ENCODE results near the gene PKNOX2.

- TF ChIP-seq, protein P1, sequence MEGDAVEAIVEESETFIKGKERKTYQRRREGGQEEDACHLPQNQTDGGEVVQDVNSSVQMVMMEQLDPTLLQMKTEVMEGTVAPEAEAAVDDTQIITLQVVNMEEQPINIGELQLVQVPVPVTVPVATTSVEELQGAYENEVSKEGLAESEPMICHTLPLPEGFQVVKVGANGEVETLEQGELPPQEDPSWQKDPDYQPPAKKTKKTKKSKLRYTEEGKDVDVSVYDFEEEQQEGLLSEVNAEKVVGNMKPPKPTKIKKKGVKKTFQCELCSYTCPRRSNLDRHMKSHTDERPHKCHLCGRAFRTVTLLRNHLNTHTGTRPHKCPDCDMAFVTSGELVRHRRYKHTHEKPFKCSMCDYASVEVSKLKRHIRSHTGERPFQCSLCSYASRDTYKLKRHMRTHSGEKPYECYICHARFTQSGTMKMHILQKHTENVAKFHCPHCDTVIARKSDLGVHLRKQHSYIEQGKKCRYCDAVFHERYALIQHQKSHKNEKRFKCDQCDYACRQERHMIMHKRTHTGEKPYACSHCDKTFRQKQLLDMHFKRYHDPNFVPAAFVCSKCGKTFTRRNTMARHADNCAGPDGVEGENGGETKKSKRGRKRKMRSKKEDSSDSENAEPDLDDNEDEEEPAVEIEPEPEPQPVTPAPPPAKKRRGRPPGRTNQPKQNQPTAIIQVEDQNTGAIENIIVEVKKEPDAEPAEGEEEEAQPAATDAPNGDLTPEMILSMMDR (IDR thresholded peaks at IDR 0.05; ENCODE audit: low read length): no peak
- TF ChIP-seq EZH2 (optimal IDR thresholded peaks at IDR 0.05; ENCODE audit: low read depth, low read length) (no peak), EZH2phosphoT487 (IDR thresholded peaks at IDR 0.05; ENCODE audit: low read length) (no peak)
These were observed 224.1 kb downstream of the PKNOX2 start for GRCh38 chr11:125388611-125389010.
